HepG2 (cell line): ENCODE results near the gene IRF1. TPM values are rescaled to one million over a fixed set of nuclear protein-coding genes. Genes with fewer than 3 reads are reported as not detected.
A peak's percentile ranks its signal among the peaks of the same experiment; 100 is the strongest.

Source experiments
- MAF1 ChIP-seq: sonication (generic); formaldehyde crosslinking; IDR thresholded peaks from 2 replicates; pipeline ENCODE4 v1.5.0; 2020; ENCODE audit warnings: missing genetic modification reagents, borderline replicate concordance
- NONO ChIP-seq, 2 experiments: fragments of 450-650 bp in 1 of 2; sonication (generic) in 1 of 2; formaldehyde crosslinking in 1 of 2; IDR thresholded peaks in 1 of 2; conservative IDR thresholded peaks in 1 of 2; 2 replicates each; pipeline versions ENCODE4 v1.6.1 to v1.8.0; 2017 to 2022; ENCODE audit warnings: mild to moderate bottlenecking in 1 of 2, missing genetic modification reagents in 1 of 2, moderate library complexity in 1 of 2
- ZNF136 ChIP-seq: sonication (generic); formaldehyde crosslinking; IDR thresholded peaks from 2 replicates; pipeline ENCODE4 v1.8.1; 2022; ENCODE audit warnings: low read depth, mild to moderate bottlenecking, moderate library complexity, missing genetic modification reagents
- ZNF30 ChIP-seq: sonication (generic); formaldehyde crosslinking; IDR thresholded peaks from 2 replicates; pipeline ENCODE4 v1.5.0; 2020; ENCODE audit warnings: mild to moderate bottlenecking, missing genetic modification reagents
- ZNF446 ChIP-seq: sonication (generic); formaldehyde crosslinking; IDR thresholded peaks from 2 replicates; pipeline ENCODE4 v1.5.0; 2020; ENCODE audit warnings: mild to moderate bottlenecking, missing genetic modification reagents
- polyA plus RNA-seq, 8 experiments: library from polyadenylated mRNA; depleted of rRNA in 3 of 8; stranded (reverse) in 7 of 8; unstranded in 1 of 8; fragments of >200 nt; fragmentation: Illumina TruSeq in 4 of 8; extraction: Trizol in 4 of 8; gene quantifications; 2 replicates each; pipeline versions ENCODE4 v1.2.1 to v1.2.3, GENCODE V29; 2011 to 2016; ENCODE audit warnings: low read depth in 4 of 8, missing spikeins in 1 of 8, mixed read lengths in 1 of 8; ENCODE audit not compliant: insufficient read depth in 1 of 8
- total RNA-seq, 5 experiments: library from RNA; depleted of rRNA; stranded (reverse); fragments of >200 nt; fragmentation: Illumina TruSeq; extraction: Trizol; gene quantifications; 2 replicates each; pipeline ENCODE4 v1.2.3, GENCODE V29; 2016; ENCODE audit warnings: low read depth in 1 of 5
- TF ChIP-seq, protein P1 (sequence below): sonication (generic); formaldehyde crosslinking; conservative IDR thresholded peaks from 2 replicates; pipeline ENCODE4 v1.8.0; 2022; ENCODE audit warnings: mild to moderate bottlenecking, moderate library complexity, missing genetic modification reagents
- TF ChIP-seq, protein P2 (sequence below): IDR thresholded peaks from 2 replicates; pipeline ENCODE4 v1.6.1; 2012; ENCODE audit warnings: inconsistent platforms
- TF ChIP-seq, protein P3 (sequence below): sonication (generic); formaldehyde crosslinking; IDR thresholded peaks from 2 replicates; pipeline ENCODE4 v1.9.0; 2022; ENCODE audit warnings: missing genetic modification reagents, mild to moderate bottlenecking, borderline replicate concordance
- TF ChIP-seq, protein P4 (sequence below): sonication (generic); formaldehyde crosslinking; IDR thresholded peaks from 2 replicates; pipeline ENCODE4 v1.9.0; 2022; ENCODE audit warnings: low read depth, missing genetic modification reagents
- TF ChIP-seq, protein P5 (sequence below): sonication (generic); formaldehyde crosslinking; IDR thresholded peaks from 2 replicates; pipeline ENCODE4 v1.4.0; 2020; ENCODE audit warnings: mild to moderate bottlenecking, missing genetic modification reagents

The IRF1 gene
- total and polyA plus RNA-seq, 2 of the 13 experiments (the other 11 are each of a cell fraction or from before 2014, with no cell fraction given): 4.1 to 8.8 TPM

DNA sequence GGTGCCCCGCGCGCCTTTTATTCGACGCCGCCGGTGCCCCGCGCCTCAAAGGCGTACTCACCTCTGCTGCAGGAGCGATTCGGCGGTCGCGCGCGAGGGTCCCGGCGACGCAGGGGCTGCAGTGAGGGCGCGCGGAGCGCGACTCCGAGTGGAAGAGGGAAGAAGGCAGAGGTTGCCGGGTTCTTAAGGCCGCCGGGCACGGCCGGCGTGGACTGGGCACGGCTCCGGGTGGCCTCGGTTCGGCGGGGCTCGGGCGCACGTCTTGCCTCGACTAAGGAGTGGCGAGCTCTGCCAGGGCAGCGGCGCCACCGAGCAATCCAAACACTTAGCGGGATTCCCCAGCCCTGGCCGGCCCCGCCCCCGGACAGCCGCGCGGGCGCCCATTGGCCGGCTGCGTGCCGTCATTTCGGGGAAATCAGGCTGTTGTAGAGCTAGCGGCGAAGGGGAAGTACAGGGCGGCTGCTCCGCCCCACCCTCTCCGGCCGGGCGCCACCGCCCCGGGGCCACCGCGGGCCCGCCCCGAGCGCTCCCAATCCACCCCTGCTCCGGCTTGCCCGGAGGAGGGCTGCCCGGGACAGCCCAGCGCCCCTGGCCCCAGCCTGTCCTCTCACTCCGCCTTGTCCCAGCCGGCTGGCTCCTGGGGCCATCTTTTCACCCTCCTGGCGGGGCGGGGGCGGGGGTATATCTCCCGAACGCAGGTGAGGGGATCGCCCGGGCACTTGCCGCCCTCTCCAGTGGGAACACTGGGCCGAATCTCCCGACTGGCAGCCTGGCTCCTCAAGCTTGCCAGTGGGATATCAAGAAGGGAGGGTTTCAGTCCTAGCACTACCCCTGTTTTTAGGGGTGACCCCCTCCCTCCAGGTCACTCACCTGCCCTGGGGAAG, at the start of gene IRF1 (continued):
- TF ChIP-seq ZNF446 (CRISPR knock-in tag) (peak; percentile 77; the same call in 1 of the 2 replicates), NONO (IDR thresholded peaks at IDR 0.05) (no peak), NONO (CRISPR knock-in tag; conservative IDR thresholded peaks at IDR 0.05) (0 out of 2 replicates have a peak, but pooled peaks have one; percentile 18), ZNF136 (CRISPR knock-in tag) (no peak), ZNF30 (no peak), MAF1 (CRISPR knock-in tag) (peak; percentile 89; the same call in 1 of the 2 replicates)
- TF ChIP-seq, protein P1, sequence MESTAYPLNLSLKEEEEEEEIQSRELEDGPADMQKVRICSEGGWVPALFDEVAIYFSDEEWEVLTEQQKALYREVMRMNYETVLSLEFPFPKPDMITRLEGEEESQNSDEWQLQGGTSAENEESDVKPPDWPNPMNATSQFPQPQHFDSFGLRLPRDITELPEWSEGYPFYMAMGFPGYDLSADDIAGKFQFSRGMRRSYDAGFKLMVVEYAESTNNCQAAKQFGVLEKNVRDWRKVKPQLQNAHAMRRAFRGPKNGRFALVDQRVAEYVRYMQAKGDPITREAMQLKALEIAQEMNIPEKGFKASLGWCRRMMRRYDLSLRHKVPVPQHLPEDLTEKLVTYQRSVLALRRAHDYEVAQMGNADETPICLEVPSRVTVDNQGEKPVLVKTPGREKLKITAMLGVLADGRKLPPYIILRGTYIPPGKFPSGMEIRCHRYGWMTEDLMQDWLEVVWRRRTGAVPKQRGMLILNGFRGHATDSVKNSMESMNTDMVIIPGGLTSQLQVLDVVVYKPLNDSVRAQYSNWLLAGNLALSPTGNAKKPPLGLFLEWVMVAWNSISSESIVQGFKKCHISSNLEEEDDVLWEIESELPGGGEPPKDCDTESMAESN (CRISPR knock-in tag): peak; percentile 90; the same call in 1 of the 2 replicates
- TF ChIP-seq, protein P2, sequence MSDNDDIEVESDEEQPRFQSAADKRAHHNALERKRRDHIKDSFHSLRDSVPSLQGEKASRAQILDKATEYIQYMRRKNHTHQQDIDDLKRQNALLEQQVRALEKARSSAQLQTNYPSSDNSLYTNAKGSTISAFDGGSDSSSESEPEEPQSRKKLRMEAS: peak; percentile 58
- TF ChIP-seq, protein P3, sequence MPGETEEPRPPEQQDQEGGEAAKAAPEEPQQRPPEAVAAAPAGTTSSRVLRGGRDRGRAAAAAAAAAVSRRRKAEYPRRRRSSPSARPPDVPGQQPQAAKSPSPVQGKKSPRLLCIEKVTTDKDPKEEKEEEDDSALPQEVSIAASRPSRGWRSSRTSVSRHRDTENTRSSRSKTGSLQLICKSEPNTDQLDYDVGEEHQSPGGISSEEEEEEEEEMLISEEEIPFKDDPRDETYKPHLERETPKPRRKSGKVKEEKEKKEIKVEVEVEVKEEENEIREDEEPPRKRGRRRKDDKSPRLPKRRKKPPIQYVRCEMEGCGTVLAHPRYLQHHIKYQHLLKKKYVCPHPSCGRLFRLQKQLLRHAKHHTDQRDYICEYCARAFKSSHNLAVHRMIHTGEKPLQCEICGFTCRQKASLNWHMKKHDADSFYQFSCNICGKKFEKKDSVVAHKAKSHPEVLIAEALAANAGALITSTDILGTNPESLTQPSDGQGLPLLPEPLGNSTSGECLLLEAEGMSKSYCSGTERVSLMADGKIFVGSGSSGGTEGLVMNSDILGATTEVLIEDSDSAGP: peak; percentile 74; the same call in 1 of the 2 replicates
- TF ChIP-seq, protein P4, sequence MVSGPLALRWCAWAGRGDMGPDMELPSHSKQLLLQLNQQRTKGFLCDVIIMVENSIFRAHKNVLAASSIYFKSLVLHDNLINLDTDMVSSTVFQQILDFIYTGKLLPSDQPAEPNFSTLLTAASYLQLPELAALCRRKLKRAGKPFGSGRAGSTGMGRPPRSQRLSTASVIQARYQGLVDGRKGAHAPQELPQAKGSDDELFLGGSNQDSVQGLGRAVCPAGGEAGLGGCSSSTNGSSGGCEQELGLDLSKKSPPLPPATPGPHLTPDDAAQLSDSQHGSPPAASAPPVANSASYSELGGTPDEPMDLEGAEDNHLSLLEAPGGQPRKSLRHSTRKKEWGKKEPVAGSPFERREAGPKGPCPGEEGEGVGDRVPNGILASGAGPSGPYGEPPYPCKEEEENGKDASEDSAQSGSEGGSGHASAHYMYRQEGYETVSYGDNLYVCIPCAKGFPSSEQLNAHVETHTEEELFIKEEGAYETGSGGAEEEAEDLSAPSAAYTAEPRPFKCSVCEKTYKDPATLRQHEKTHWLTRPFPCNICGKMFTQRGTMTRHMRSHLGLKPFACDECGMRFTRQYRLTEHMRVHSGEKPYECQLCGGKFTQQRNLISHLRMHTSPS (CRISPR knock-in tag): peak; percentile 79
- TF ChIP-seq, protein P5, sequence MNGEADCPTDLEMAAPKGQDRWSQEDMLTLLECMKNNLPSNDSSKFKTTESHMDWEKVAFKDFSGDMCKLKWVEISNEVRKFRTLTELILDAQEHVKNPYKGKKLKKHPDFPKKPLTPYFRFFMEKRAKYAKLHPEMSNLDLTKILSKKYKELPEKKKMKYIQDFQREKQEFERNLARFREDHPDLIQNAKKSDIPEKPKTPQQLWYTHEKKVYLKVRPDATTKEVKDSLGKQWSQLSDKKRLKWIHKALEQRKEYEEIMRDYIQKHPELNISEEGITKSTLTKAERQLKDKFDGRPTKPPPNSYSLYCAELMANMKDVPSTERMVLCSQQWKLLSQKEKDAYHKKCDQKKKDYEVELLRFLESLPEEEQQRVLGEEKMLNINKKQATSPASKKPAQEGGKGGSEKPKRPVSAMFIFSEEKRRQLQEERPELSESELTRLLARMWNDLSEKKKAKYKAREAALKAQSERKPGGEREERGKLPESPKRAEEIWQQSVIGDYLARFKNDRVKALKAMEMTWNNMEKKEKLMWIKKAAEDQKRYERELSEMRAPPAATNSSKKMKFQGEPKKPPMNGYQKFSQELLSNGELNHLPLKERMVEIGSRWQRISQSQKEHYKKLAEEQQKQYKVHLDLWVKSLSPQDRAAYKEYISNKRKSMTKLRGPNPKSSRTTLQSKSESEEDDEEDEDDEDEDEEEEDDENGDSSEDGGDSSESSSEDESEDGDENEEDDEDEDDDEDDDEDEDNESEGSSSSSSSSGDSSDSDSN: peak; percentile 80; the same call in 1 of the 2 replicates
